OCI-LY1 (cell line): Measurements from ENCODE around the gene TNFRSF17.
"Not testable (repeated sequence)": the region's sequence is repeated elsewhere in the genome, so short reads cannot be mapped to it uniquely, and the experiment has no call there.

Experiments used
- EZH2 ChIP-seq: fragments of 200-600 bp; sonication (generic), shearing (Covaris generic); IDR thresholded peaks from 2 replicates; pipeline ENCODE4 v1.8.0; 2017; ENCODE audit warnings: borderline replicate concordance, mixed run types, mild to moderate bottlenecking, antibody characterized with exemption, low read length, moderate library complexity, mixed read lengths
- TF ChIP-seq, protein P1 (sequence below): fragments of 200-600 bp; sonication (generic), shearing (Covaris generic); IDR thresholded peaks from 2 replicates; pipeline ENCODE4 v1.5.1; 2017; ENCODE audit warnings: mild to moderate bottlenecking, antibody characterized with exemption, low read length, moderate library complexity, mixed read lengths

DNA sequence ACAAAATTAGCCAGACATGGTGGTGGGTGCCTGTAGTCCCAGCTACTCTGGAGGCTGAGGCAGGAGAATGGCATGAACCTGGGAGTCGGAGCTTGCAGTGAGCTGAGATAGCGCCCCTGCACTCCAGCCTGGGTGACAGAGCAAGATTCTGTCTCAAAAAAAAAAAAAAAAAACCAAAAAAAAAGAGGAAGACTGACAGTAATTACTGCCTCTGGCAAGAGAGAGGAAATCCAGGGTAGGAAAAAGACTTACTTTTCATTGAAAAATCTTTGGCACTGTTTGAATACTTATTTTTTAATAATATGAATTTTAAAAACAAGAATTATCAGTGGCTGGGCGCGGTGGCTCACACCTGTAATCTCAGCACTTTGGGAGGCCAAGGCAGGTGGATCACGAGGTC is 2.6 kb upstream of the TNFRSF17 start:
- TF ChIP-seq, protein P1, sequence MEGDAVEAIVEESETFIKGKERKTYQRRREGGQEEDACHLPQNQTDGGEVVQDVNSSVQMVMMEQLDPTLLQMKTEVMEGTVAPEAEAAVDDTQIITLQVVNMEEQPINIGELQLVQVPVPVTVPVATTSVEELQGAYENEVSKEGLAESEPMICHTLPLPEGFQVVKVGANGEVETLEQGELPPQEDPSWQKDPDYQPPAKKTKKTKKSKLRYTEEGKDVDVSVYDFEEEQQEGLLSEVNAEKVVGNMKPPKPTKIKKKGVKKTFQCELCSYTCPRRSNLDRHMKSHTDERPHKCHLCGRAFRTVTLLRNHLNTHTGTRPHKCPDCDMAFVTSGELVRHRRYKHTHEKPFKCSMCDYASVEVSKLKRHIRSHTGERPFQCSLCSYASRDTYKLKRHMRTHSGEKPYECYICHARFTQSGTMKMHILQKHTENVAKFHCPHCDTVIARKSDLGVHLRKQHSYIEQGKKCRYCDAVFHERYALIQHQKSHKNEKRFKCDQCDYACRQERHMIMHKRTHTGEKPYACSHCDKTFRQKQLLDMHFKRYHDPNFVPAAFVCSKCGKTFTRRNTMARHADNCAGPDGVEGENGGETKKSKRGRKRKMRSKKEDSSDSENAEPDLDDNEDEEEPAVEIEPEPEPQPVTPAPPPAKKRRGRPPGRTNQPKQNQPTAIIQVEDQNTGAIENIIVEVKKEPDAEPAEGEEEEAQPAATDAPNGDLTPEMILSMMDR = not testable (repeated sequence)
- not testable (repeated sequence) for TF ChIP-seq EZH2
